Activated CD4-positive, alpha-beta T cell treated with anti-CD3 and anti-CD28 coated beads, Interleukin-2, amount 10 ng/mL, durations not matched to agents 7 days and 5 days (primary cell): Measurements from ENCODE around the gene KLF16. TPM values are rescaled to one million over a fixed set of nuclear protein-coding genes. Genes with fewer than 3 reads are reported as not detected.

ENCODE experiments used
- CTCF ChIA-PET: fragments of 350-600 bp; sonication (Branson Sonifier 250); formaldehyde crosslinking; loops from one replicate; lab custom pipeline; 2021; ENCODE audit warnings: antibody characterized with exemption; lab: Charles Lee
- POLR2A ChIA-PET: fragments of 350-600 bp; sonication (Branson Sonifier 250); formaldehyde crosslinking; loops from one replicate; lab custom pipeline; 2021; ENCODE audit warnings: antibody characterized with exemption; lab: Charles Lee
- DNase-seq: peaks from one replicate; pipeline ENCODE4 v3.0.0-alpha.2; 2020
- H3K27ac Mint-ChIP-seq: one replicate; pipeline ENCODE4 v1.8.0; 2021; ENCODE audit warnings: mild to moderate bottlenecking, moderate library complexity, mixed read lengths
- H3K27me3 Mint-ChIP-seq: one replicate; pipeline ENCODE4 v1.8.0; 2021; ENCODE audit warnings: mixed read lengths
- H3K36me3 Mint-ChIP-seq: one replicate; pipeline ENCODE4 v1.8.0; 2021; ENCODE audit warnings: low read depth, mixed read lengths
- H3K4me1 Mint-ChIP-seq: one replicate; pipeline ENCODE4 v1.8.0; 2021; ENCODE audit warnings: mixed read lengths
- H3K4me3 Mint-ChIP-seq: one replicate; pipeline ENCODE4 v1.8.0; 2021; ENCODE audit warnings: mild to moderate bottlenecking, moderate library complexity, mixed read lengths
- H3K9me3 Mint-ChIP-seq: one replicate; pipeline ENCODE4 v1.8.0; 2021; ENCODE audit warnings: mixed read lengths
- total RNA-seq, 2 experiments: library from RNA; stranded (reverse); gene quantifications; one replicate each; pipeline ENCODE4 v1.2.3, GENCODE V29; 2021

Gene KLF16
- total RNA-seq, 2 experiments from 2014 or later: 24.0 to 25.5 TPM

GRCh38 chr19:1849132-1849474 is 14.3 kb downstream of the KLF16 start:
- no peak for DNase-seq
- POLR2A ChIA-PET: no interaction called here
- Mint-ChIP-seq H3K27me3 (no peaks in the 10 kb centered on the region), H3K27ac (peak overlapping the region; percentile 86), H3K9me3 (no peaks in the 10 kb centered on the region), H3K36me3 (peaks cover 14% of the 10 kb centered on the region), H3K4me3 (peak overlapping the region; percentile 63), H3K4me1 (peaks cover 60% of the 10 kb centered on the region)
- CTCF ChIA-PET: interaction anchor here (1.0 to 1.2 kb wide), 5 partner anchors 9 to 23 kb away, joined by 3 to 6 read pairs (median 3); no protein-coding TSS in a partner anchor

GRCh38 chr19:1848399-1849131 is 14.8 kb downstream of the KLF16 start, which contains the start of gene REXO1:
Gene REXO1 (minus strand): TSS chr19:1848483. CDS start chr19:1848358, 125 bp downstream.
- POLR2A ChIA-PET: no interaction called here
- peak; percentile 99 for DNase-seq
- no peaks in the 10 kb centered on the region for H3K27me3 Mint-ChIP-seq
- H3K36me3 Mint-ChIP-seq: peaks cover 16% of the 10 kb centered on the region
- no peaks in the 10 kb centered on the region for H3K9me3 Mint-ChIP-seq
- peak within 1 kb of the TSS; percentile 86 for H3K4me3 Mint-ChIP-seq
- CTCF ChIA-PET: interaction anchor here (1.0 to 1.2 kb wide), 5 partner anchors 8 to 22 kb away, joined by 3 to 6 read pairs (median 3); no protein-coding TSS in a partner anchor
- peaks cover 58% of the 10 kb centered on the region for H3K4me1 Mint-ChIP-seq
- H3K27ac Mint-ChIP-seq: peak within 1 kb of the TSS; percentile 95

GRCh38 chr19:1847684-1848398 is 15.5 kb downstream of the KLF16 start:
- H3K27me3 Mint-ChIP-seq: no peaks in the 10 kb centered on the region
- no peaks in the 10 kb centered on the region for H3K9me3 Mint-ChIP-seq

DNA sequence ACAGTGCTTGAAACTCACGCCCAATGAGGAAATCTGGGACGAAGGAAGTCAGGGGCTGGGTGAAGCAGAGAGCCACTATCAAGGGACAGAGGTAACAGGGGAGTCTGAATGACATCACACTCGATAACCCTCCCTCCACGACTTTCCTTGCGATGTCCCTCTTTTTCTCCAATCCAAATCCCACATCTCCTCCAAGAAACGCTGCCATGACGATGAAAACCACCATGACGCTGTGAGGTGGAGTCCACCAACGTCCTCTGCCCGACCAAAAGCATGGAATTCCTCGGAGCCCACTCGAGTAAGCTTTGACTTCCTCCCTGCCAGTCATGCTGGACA is 16.1 kb downstream of the KLF16 start:
- no peak for DNase-seq
- Mint-ChIP-seq H3K36me3 (peaks cover 12% of the 10 kb centered on the region), H3K4me3 (peak overlapping the region; percentile 86), H3K27ac (peak overlapping the region; percentile 95), H3K4me1 (peaks cover 49% of the 10 kb centered on the region), H3K27me3 (no peaks in the 10 kb centered on the region), H3K9me3 (no peaks in the 10 kb centered on the region)
- ChIA-PET CTCF (interaction anchor here (0.8 to 2.2 kb wide), 3 partner anchors 9 to 21 kb away, joined by 3 to 9 read pairs (median 5); no protein-coding TSS in a partner anchor), POLR2A (interaction anchor here (0.6 kb wide), 1 partner anchor 296 kb away, joined by 4 read pairs; no protein-coding TSS in a partner anchor)

More at GRCh38 chr19:1847684-1848398, 15.5 kb downstream of the KLF16 start:
- CTCF ChIA-PET: interaction anchor here (1.4 to 2.2 kb wide), 2 partner anchors 11 to 22 kb away, joined by 5 to 9 read pairs; no protein-coding TSS in a partner anchor
- H3K36me3 Mint-ChIP-seq: peaks cover 12% of the 10 kb centered on the region
- peak overlapping the region; percentile 95 for H3K27ac Mint-ChIP-seq
- peak overlapping the region; percentile 86 for H3K4me3 Mint-ChIP-seq
- DNase-seq: no peak
- peaks cover 50% of the 10 kb centered on the region for H3K4me1 Mint-ChIP-seq
- POLR2A ChIA-PET: interaction anchor here (0.6 kb wide), 1 partner anchor 295 kb away, joined by 4 read pairs; no protein-coding TSS in a partner anchor

DNA sequence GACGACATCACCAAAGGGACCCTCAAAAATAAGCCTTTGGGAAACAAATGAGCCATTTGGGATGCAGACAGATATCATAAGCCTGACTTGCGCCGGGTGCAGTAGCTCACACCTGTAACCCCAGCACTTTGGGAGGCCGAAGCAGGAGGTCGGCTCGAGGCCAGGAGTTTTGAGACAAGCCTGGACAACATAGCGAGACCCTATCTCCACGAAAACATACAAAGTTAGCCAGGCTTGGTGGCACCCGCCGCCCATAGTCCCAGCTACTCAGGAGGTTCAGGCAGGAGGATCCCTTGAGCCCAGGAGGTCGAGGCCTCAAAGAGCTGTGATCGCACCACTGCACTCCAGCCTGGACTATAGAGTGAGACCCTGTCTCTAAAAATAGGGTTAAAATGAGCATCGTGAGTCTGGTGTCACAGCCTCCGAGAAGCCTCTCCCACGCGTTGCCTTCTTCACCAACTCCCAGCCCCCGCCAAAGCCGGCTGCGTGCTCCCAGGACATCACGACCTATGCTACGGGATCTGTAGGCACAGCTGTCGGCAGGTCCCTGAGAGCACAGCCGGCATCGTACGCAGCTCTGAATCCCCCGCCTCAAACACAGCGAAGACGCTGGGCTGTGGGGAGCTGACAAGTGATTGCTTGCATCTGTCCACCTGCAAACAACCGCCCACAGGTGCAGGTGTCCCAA is 16.7 kb downstream of the KLF16 start:
- CTCF ChIA-PET: interaction anchor here (0.8 to 2.2 kb wide), 3 partner anchors 8 to 20 kb away, joined by 3 to 9 read pairs (median 5); no protein-coding TSS in a partner anchor
- peak overlapping the region; percentile 95 for H3K27ac Mint-ChIP-seq
- H3K27me3 Mint-ChIP-seq: no peaks in the 10 kb centered on the region
- H3K4me1 Mint-ChIP-seq: peaks cover 48% of the 10 kb centered on the region
- peaks cover 12% of the 10 kb centered on the region for H3K36me3 Mint-ChIP-seq
- no peaks in the 10 kb centered on the region for H3K9me3 Mint-ChIP-seq
- peak overlapping the region; percentile 86 for H3K4me3 Mint-ChIP-seq
- POLR2A ChIA-PET: no interaction called here
- no peak for DNase-seq

GRCh38 chr19:1845642-1846041 is 17.7 kb downstream of the KLF16 start:
- H3K4me1 Mint-ChIP-seq: peaks cover 48% of the 10 kb centered on the region
- H3K27me3 Mint-ChIP-seq: no peaks in the 10 kb centered on the region
- H3K27ac Mint-ChIP-seq: no peak overlapping the region
- no peaks in the 10 kb centered on the region for H3K9me3 Mint-ChIP-seq
- no peak for DNase-seq
- ChIA-PET CTCF (interaction anchor here (2.2 kb wide), 1 partner anchor 19 kb away, joined by 9 read pairs; no protein-coding TSS in a partner anchor), POLR2A (no interaction called here)
- H3K36me3 Mint-ChIP-seq: peaks cover 8% of the 10 kb centered on the region
- peak overlapping the region; percentile 86 for H3K4me3 Mint-ChIP-seq

DNA sequence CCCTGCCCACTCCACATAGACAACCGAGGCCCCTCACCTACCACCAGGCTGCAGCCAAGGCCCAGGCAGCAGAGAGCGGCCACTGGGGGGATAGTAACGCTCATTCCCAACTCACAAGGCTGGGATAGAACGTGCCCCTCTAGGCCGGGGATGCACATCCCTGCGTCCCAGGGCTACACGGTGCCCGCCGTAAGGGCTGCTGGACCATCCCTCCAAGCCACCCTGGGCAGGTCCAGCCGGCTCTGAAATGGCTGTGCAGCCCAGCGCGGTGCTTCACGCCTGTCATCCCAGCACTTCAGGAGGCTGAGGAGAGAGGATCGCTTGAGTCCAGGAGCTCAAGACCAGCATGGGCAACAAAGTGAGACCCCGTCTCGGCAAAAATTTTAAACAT is 18.3 kb downstream of the KLF16 start:
- DNase-seq: no peak
- Mint-ChIP-seq H3K4me1 (peaks cover 50% of the 10 kb centered on the region), H3K27me3 (no peaks in the 10 kb centered on the region), H3K27ac (no peak overlapping the region), H3K36me3 (peaks cover 8% of the 10 kb centered on the region), H3K4me3 (no peak overlapping the region), H3K9me3 (no peaks in the 10 kb centered on the region)
- POLR2A ChIA-PET: no interaction called here
- CTCF ChIA-PET: interaction anchor here (2.2 kb wide), 1 partner anchor 19 kb away, joined by 9 read pairs; no protein-coding TSS in a partner anchor

- Mint-ChIP-seq H3K36me3 (peaks cover 8% of the 10 kb centered on the region), H3K4me1 (peaks cover 48% of the 10 kb centered on the region), H3K27me3 (no peaks in the 10 kb centered on the region), H3K27ac (peak overlapping the region; percentile 62), H3K9me3 (no peaks in the 10 kb centered on the region), H3K4me3 (no peak overlapping the region)
- ChIA-PET POLR2A (no interaction called here), CTCF (no interaction called here)
- no peak for DNase-seq
Measured at GRCh38 chr19:1844513-1845124, 18.8 kb downstream of the KLF16 start.

GRCh38 chr19:1843646-1844394 is 19.6 kb downstream of the KLF16 start:
- no peak overlapping the region for H3K4me3 Mint-ChIP-seq
- no peaks in the 10 kb centered on the region for H3K9me3 Mint-ChIP-seq
- peaks cover 8% of the 10 kb centered on the region for H3K36me3 Mint-ChIP-seq
- CTCF ChIA-PET: interaction anchor here (1.3 kb wide), 1 partner anchor 9 kb away, joined by 3 read pairs; no protein-coding TSS in a partner anchor
- peaks cover 45% of the 10 kb centered on the region for H3K4me1 Mint-ChIP-seq
- H3K27ac Mint-ChIP-seq: no peak overlapping the region
- POLR2A ChIA-PET: no interaction called here
- DNase-seq: no peak
- no peaks in the 10 kb centered on the region for H3K27me3 Mint-ChIP-seq

DNA sequence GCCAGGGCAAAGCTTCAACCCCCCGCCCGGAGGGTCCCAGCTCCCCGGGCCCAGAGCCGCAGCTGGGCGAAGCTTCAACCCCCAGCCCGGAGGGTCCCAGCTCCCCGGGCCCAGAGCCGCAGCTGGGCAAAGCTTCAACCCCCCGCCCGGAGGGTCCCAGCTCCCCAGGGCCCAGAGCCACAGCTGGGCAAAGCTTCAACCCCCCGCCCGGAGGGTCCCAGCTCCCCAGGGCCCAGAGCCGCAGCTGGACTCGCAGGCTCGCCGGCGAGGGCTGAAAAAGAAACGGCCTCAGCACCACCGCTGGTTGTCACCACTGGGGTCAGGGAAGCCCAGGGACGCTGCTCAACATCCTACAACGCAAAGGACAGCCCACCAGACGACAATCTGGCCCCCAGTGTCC is 20.3 kb downstream of the KLF16 start:
- DNase-seq: no peak
- H3K9me3 Mint-ChIP-seq: no peaks in the 10 kb centered on the region
- no peak overlapping the region for H3K27ac Mint-ChIP-seq
- ChIA-PET POLR2A (no interaction called here), CTCF (interaction anchor here (0.6 to 1.3 kb wide), 2 partner anchors 10 to 655 kb away, joined by 3 to 4 read pairs; no protein-coding TSS in a partner anchor)
- H3K4me1 Mint-ChIP-seq: peaks cover 43% of the 10 kb centered on the region
- H3K36me3 Mint-ChIP-seq: peaks cover 8% of the 10 kb centered on the region
- no peaks in the 10 kb centered on the region for H3K27me3 Mint-ChIP-seq
- H3K4me3 Mint-ChIP-seq: no peak overlapping the region

GRCh38 chr19:1841209-1841924 is 22.0 kb downstream of the KLF16 start:
- POLR2A ChIA-PET: no interaction called here
- no peak for DNase-seq
- Mint-ChIP-seq H3K36me3 (peaks cover 4% of the 10 kb centered on the region), H3K4me3 (no peak overlapping the region), H3K27ac (no peak overlapping the region), H3K27me3 (no peaks in the 10 kb centered on the region), H3K4me1 (peaks cover 31% of the 10 kb centered on the region), H3K9me3 (no peaks in the 10 kb centered on the region)
- CTCF ChIA-PET: interaction anchor here (1.3 to 4.7 kb wide), 3 partner anchors 7 to 15 kb away, joined by 3 to 31 read pairs (median 8); no protein-coding TSS in a partner anchor
